Transverse colon (tissue), 4 donors: Measurements from ENCODE around the gene CMC1. TPM values are rescaled to one million over a fixed set of nuclear protein-coding genes. Genes with fewer than 3 reads are reported as not detected.

Experiments
- DNase-seq: peaks from one replicate; pipeline ENCODE4 v3.0.0-alpha.2; 2019
- H3K27ac ChIP-seq, 4 donors: fragments of 200-600 bp; sonication (generic); 2 replicates each; pipeline ENCODE4 v1.5.1; 2016 to 2018; ENCODE audit warnings: inconsistent platforms in 4 of 4
- H3K27me3 ChIP-seq: fragments of 200-600 bp; sonication (generic); 2 replicates; pipeline ENCODE4 v1.5.1; 2017; ENCODE audit warnings: inconsistent platforms
- H3K36me3 ChIP-seq, 4 donors: fragments of 200-600 bp; sonication (generic); 2 replicates each; pipeline ENCODE4 v1.5.1; 2017 to 2019; ENCODE audit warnings: inconsistent platforms in 4 of 4
- H3K4me1 ChIP-seq, 4 donors: fragments of 200-600 bp; sonication (generic); 2 replicates each; pipeline ENCODE4 v1.5.1; 2017 to 2020; ENCODE audit warnings: inconsistent platforms in 4 of 4
- H3K4me3 ChIP-seq, 4 donors: fragments of 200-600 bp; sonication (generic); 1 replicate in 1 of 4; 2 replicates in 3 of 4; pipeline versions ENCODE4 v1.5.1 to v1.6.1; 2017 to 2019; ENCODE audit warnings: inconsistent platforms in 4 of 4
- H3K9me3 ChIP-seq, 2 donors: fragments of 200-600 bp; sonication (generic); 2 replicates each; pipeline ENCODE4 v1.5.1; 2017 to 2019; ENCODE audit warnings: inconsistent platforms in 2 of 2
- CTCF ChIP-seq, 5 experiments: fragments of 200-600 bp in 3 of 5; fragments of 450-650 bp in 2 of 5; sonication (generic) in 3 of 5; IDR thresholded peaks; 1 replicate in 2 of 5; 2 replicates in 3 of 5; pipeline ENCODE4 v1.5.1; 2016 to 2017; ENCODE audit warnings: antibody characterized with exemption in 5 of 5, inconsistent platforms in 3 of 5, mild to moderate bottlenecking in 2 of 5, moderate library complexity in 1 of 5
- EP300 ChIP-seq: sonication (generic); formaldehyde crosslinking; IDR thresholded peaks from one replicate; pipeline ENCODE4 v1.6.1; 2017; ENCODE audit warnings: antibody characterized with exemption, low read depth
- POLR2A ChIP-seq: fragments of 450-650 bp; IDR thresholded peaks from one replicate; pipeline ENCODE4 v1.6.1; 2016; ENCODE audit warnings: antibody characterized with exemption, mild to moderate bottlenecking, moderate library complexity
- POLR2AphosphoS5 ChIP-seq, 3 donors: sonication (generic); formaldehyde crosslinking; IDR thresholded peaks; one replicate each; pipeline ENCODE4 v1.6.1; 2016; ENCODE audit warnings: antibody characterized with exemption in 3 of 3
- WGBS, 2 donors: methylation state at CpG; one replicate each; pipeline ENCODE4 v1.1.5; 2018; ENCODE audit warnings: low coverage in 1 of 2; 5-methylcytosine and 5-hydroxymethylcytosine counted together
- in situ Hi-C, 4 donors: fragments of 200-750 bp; cut with MboI; loops; one replicate each; pipeline versions ENCODE4 v1.15.0 to v1.15.1; 2017; ENCODE audit warnings: low sequenced_read_pairs in 3 of 4, low pct_ligation_motif_present in 1 of 4, low pct_unique_long_range_greater_than_20kb in 1 of 4
- intact Hi-C: fragments of 100-400 bp; cut with DNase I; formaldehyde crosslinking; loops from one replicate; pipeline ENCODE4 v1.15.1; 2023; ENCODE audit warnings: low total_unique reads
- total RNA-seq, 4 donors: library from RNA; depleted of rRNA; stranded (reverse); fragments of >200 nt; gene quantifications; one replicate each; pipeline ENCODE4 v1.1.0, GENCODE V29; 2016

CMC1 gene
- total RNA-seq, 4 donors from 2014 or later = 0.20 to 15.2 (median 10.7) TPM

GRCh38 chr3:28292622-28293021 is 51.2 kb downstream of the CMC1 start:
- no peaks in the 10 kb centered on the region for H3K27me3 ChIP-seq
- TF ChIP-seq POLR2AphosphoS5 (IDR thresholded peaks at IDR 0.05) = no peak
- no peak for TF ChIP-seq POLR2A
- no peak for TF ChIP-seq EP300
- in situ Hi-C loops (no loop called here), intact Hi-C loops (no loop called here)
- no peak overlapping the region for H3K4me3 ChIP-seq
- H3K9me3 ChIP-seq = no peaks in the 10 kb centered on the region
- 85 to 90% methylated on average over 4 of the region's 4 CpGs for WGBS, 2 donors
- no peak overlapping the region for H3K27ac ChIP-seq
- no peaks in the 10 kb centered on the region for H3K36me3 ChIP-seq
- DNase-seq = no peak
- H3K4me1 ChIP-seq = peaks cover 0 to 14% (median 0%) of the 10 kb centered on the region in 4 donors

- no peak for DNase-seq
- intact Hi-C loops = no loop called here
- Histone ChIP-seq H3K27ac (no peak overlapping the region), H3K4me1 (peaks cover 0 to 14% (median 0%) of the 10 kb centered on the region in 4 donors), H3K9me3 (no peaks in the 10 kb centered on the region), H3K4me3 (no peak overlapping the region), H3K36me3 (no peaks in the 10 kb centered on the region), H3K27me3 (no peaks in the 10 kb centered on the region)
- no peak for TF ChIP-seq POLR2AphosphoS5 (IDR thresholded peaks at IDR 0.05)
- TF ChIP-seq POLR2A = no peak
- no peak for TF ChIP-seq CTCF (IDR thresholded peaks at IDR 0.05)
- TF ChIP-seq EP300 = no peak
- in situ Hi-C loops = no loop called here
- 80 to 91% methylated on average over 6 to 7 of the region's 7 CpGs for WGBS, 2 donors
These were observed 53.4 kb downstream of the CMC1 start for GRCh38 chr3:28294667-28295413.

- in situ Hi-C loops (no loop called here), intact Hi-C loops (no loop called here)
- no peak for TF ChIP-seq CTCF (IDR thresholded peaks at IDR 0.05)
- TF ChIP-seq EP300 = no peak
- TF ChIP-seq POLR2A = no peak
- no peak for TF ChIP-seq POLR2AphosphoS5 (IDR thresholded peaks at IDR 0.05)
- Histone ChIP-seq H3K4me1 (peaks cover 0 to 14% (median 0%) of the 10 kb centered on the region in 4 donors), H3K27ac (no peak overlapping the region), H3K27me3 (no peaks in the 10 kb centered on the region), H3K9me3 (no peaks in the 10 kb centered on the region), H3K36me3 (no peaks in the 10 kb centered on the region), H3K4me3 (no peak overlapping the region)
- no peak for DNase-seq
These were observed 54.6 kb downstream of the CMC1 start for GRCh38 chr3:28295898-28296490.

- in situ Hi-C loops = loop anchor here in 2 of 4 donors (25.0 kb wide), 2 partner anchors 587 to 987 kb away; partner anchors contain the start of gene EOMES (in 2 of the 2)
- TF ChIP-seq EP300 (no peak), POLR2AphosphoS5 (IDR thresholded peaks at IDR 0.05) (no peak), POLR2A (no peak), CTCF (IDR thresholded peaks at IDR 0.05) (no peak)
- WGBS, 2 donors = 80 to 84% methylated on average over 1 of the region's 1 CpG
- H3K4me1 ChIP-seq = peaks cover 0 to 14% (median 0%) of the 10 kb centered on the region in 4 donors
- intact Hi-C loops = no loop called here
- H3K36me3 ChIP-seq = no peaks in the 10 kb centered on the region
- H3K4me3 ChIP-seq = no peak overlapping the region
- H3K27ac ChIP-seq = no peak overlapping the region
- no peaks in the 10 kb centered on the region for H3K9me3 ChIP-seq
- H3K27me3 ChIP-seq = no peaks in the 10 kb centered on the region
- DNase-seq = no peak
These were observed 58.3 kb downstream of the CMC1 start for GRCh38 chr3:28299705-28300104.
